HG03432 (cell line): Measurements from ENCODE around the gene CDC34.
A peak's percentile ranks its signal among the peaks of the same experiment; 100 is the strongest.

ENCODE experiments used
- ATAC-seq: cut with Tn5 transposase; IDR thresholded peaks from one replicate; pipeline ENCODE4 v1.9.1; 2021; ENCODE audit warnings: mild to moderate bottlenecking, moderate library complexity; ENCODE audit not compliant: unreplicated experiment

The CDC34 gene

GRCh38 chr19:531753-532560, at the start of gene CDC34:
TSS of gene CDC34 (plus strand) at chr19:531760. CDS start at chr19:531932, 172 bp downstream.
- ATAC-seq, result peak; percentile 4

DNA sequence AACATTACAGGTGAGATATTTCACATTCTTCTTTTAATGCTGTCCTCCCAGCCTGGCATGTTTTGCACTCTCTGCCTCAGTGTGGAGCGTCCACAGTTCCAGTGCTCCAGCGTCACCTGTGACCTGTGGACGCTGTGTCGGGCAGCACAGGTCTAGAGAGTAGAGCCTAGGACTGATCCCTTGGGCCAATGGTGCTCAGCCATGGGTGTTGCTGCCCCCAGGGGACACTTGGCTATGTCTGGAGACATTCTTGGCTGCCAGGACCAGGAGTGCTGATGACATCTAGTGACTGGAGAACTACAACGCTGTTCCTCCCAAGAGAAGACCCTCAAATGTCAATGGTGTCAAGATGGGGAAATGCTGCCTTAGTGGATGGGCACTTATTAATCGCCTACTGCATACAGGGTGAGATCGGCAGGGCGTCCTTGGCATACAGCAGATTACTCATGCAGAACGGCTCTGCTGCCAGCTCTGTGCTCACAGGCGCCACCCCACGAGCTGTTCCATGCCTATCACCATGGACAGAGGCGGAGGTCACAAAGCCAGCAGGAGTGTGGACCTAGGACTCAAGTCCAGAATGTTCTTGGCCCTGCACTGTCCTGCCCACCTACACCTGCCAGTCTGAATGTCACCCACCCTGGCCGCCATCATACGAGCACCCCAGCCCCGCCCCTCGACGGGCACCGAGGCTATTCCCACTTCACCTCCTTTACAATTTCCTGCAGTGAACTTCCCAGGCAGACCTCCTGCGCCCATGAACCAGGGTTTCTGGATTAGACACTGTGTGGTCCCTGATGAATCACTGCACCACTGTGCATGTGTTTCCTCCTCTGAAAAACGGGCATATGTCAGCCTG, 49.1 kb upstream of the CDC34 start:
- ATAC-seq, result no peak

- ATAC-seq, result no peak
Observed at GRCh38 chr19:483332-484072, 48.1 kb upstream of the CDC34 start.

- ATAC-seq, result no peak
Observed at GRCh38 chr19:484494-484893, 47.1 kb upstream of the CDC34 start.

DNA sequence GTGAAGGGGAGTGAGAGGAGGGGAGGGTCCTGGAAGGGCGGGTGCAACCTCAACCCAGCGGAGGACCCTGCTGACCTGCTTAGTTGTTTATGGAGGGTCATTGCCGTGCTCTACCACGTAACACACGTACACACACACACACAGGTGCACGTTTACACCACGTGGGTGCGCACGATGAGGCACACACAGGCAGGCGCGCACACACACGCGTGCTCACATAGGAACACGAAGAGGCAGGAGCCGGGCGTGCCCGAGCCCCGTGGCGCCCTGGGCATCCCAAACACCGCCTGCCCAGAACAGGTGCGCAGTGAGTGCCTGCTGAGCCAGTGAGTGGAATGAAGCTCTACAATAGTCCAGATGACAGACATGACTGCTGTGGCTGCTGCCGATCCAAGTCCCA, 46.5 kb upstream of the CDC34 start:
- no peak for ATAC-seq

- no peak for ATAC-seq
Observed at GRCh38 chr19:485583-486236, 45.9 kb upstream of the CDC34 start.

DNA sequence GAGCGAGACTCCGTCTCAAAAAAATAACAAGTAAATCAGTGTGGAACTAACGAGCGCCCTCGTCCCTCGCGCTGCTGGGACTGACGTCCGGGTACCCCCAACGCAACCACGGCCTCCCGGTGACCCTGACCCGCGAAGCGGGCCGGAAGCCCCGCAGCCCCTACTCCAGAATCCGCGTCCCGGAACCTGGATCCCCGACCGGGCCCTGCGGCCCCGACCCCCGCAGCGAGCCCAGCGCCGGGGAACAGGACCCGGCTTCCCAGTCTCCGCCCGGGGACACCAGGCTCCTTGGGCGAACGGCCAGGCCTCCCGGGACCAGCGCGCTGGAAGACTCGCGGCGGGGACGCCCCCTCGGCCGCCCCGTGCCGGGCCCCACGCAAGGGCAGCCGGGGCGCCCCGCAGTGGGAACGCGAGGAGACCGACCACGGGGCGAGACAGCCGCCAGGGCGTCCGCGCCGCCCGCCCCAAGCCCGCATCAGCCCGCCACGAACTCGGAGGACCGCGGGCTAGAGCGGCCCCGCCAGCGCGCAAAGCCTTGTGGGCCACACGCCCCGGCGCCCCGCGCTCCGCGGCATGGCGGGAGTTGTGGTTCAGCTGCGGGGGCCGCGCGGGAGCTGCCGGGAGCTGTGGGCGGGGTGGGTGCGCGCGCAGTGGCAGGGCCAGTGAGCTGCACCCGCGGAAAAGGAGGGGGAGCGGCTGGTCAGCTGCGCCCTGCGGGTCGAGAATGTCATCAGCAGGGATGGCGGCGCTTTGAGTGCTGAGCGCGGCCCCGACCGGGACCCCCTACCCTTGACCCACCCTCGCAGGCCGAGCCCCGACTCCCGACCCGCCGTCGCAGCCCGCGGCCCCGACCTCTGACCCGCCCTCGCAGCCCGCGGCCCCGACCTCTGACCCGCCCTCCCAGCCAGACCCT, 42.8 kb upstream of the CDC34 start:
- peak; percentile 85 for ATAC-seq

GRCh38 chr19:489418-490196, 42.0 kb upstream of the CDC34 start:
- no peak for ATAC-seq

DNA sequence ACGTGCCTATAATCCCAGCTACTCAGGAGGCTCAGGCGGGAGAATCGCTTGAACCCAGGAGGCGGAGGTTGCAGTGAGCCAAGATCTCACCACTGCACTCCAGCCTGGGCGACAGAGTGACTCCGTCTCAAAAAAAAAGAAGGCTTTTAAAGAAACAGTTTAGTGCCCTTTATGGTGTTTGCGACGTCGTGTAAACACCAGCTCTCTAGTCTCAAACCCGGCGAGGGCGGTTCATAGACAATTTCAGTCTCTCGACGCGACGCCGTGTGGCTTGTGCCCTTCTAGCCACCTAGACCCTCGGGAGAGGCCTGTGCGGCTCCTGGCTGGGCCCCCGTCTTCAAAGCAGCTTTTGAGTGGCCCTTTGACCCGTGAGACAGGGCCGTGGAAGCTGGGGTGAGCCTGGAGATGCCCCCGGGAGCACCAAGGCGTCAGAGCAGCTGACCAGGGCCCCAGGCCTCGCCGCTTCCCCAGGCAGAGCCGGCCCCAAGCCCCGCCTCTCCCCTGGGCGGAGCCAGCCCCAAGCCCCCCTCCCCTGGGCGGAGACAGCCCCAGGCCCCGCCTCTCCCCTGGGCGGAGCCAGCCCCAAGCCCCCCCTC, 40.3 kb upstream of the CDC34 start:
- no peak for ATAC-seq

- ATAC-seq, result no peak
Observed at GRCh38 chr19:492091-492531, 39.4 kb upstream of the CDC34 start.

DNA sequence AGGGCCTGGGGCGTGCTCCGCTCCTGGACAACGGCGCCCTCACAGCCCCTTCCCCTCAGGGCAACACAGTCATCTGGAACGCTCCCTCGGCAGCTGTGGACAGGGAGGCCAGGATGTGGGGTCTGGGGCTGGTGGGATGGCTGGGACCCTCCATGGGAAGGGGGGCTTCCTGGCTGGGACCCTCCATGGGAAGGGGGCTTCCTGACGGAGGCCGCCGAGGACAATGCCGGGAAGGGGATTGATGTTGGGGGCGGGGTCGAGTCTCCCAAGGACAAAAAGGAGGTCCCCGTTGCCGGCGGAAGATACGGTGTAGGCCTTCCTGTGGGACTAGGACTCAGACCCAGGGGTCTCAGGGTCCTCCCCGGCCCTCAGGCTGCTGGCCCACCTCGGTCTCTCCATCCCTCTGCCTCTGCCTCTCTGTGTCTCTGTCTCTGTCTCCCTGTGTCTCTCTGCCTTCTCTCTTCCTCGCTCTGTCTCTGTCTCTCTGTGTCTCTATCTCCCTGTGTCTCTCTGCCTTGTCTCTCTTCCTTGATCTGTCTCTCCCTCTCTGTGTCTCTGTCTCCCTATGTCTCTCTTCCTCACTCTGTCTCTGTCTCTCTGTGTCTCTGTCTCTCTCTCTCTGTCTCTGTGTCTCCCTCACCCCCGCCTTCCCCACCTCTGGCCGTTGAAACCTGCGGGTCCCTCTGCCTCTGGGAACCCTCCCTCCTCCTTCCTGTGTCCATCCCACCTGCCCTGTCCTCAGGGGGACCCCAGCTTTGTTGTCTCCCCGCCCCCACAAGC, 38.0 kb upstream of the CDC34 start:
- ATAC-seq, result no peak

- ATAC-seq, result no peak
Observed at GRCh38 chr19:494171-495080, 37.1 kb upstream of the CDC34 start.

GRCh38 chr19:495081-495401, 36.5 kb upstream of the CDC34 start:
- ATAC-seq, result no peak

DNA sequence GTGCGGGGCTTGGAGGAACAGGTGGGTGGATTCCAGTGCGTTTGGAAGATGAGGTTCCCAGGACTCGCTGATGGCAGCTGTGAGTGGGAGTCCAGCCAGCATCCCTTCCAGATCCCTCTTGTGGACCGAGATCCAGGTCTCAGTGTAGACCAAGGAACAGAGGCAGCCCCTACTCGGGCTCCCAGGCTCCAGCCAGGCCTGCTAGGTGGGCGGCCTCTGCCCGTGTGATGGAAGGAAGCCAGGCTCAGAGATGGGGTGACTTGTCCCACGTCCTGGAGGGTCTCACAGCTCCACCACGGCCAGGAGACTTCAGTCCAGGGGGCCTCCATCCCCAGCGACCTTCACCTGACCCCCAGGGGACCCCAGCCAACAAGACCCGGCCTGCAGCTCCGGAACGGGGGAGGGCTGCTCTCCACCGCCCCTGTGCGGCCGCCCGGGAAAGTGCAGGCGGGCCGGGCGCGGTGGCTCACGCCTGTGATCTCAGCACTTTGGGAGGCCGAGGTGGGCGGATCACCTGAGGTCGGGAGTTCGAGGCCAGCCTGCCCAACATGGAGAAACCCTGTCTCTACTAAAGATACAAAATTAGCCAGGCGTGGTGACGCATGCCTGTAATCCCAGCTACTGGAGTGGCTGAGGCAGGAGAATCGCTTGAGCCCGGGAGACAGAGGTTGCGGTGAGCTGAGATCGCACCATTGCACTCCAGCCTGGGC, 36.0 kb upstream of the CDC34 start:
- ATAC-seq, result no peak

DNA sequence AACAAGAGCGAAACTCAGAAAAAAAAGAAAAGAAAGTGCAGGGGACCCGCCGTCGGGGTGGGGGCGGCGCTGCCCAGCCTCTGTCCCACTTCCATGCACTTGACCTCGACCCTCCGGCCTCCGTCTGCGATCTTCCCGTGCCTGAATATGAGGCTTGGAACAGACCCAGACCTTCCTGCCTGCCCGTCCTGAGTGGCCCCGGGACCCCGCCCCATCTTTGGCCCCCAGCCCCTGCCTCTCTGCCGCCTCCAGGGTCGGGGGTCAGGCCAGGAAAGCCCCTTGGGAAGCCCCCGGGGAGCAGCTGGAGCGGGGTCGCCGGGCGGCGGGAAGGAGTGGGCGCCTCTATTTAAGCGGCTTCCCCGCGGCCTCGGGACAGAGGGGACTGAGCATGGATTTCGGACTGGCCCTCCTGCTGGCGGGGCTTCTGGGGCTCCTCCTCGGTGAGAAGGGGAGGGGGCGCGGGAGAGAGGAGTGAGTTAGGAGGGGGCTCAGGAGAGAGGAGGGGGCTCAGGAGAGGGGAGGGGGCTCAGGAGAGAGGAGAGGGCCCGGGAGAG, 35.4 kb upstream of the CDC34 start, which contains the start of gene MADCAM1:
Gene MADCAM1, plus strand, starts transcription at position 375 of the 554 bp plus-strand sequence. Its CDS starts 14 bp downstream, at position 389.
- ATAC-seq, result no peak

DNA sequence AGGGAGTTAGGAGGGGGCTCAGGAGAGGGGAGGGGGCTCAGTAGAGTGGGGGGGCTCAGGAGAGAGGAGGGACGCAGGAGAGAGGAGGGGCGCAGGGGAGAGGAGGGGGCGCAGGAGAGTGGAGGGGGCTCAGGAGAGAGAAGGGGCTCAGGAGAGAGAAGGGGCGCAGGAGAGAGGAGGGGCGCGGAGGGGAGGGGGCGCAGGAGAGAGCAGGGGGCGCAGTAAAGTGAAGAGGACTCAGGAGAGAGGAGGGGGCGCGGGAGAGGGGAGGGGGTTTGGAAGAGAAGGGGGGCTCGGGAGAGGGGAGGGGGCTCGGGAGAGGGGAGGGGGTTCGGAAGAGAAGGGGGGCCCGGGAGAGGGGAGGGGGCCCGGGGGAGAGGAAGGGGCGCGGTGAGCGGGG, 34.6 kb upstream of the CDC34 start:
- no peak for ATAC-seq
